HepG2 (cell line): ENCODE measurements around the gene TRAF3. TPM values are rescaled to one million over a fixed set of nuclear protein-coding genes. Genes with fewer than 3 reads are reported as not detected.

Experiments used
- GATAD1 ChIP-seq: IDR thresholded peaks from 2 replicates; pipeline ENCODE4 v1.6.1; 2016; ENCODE audit warnings: missing genetic modification reagents, missing compliant biosample characterization
- HOXA9 ChIP-seq: sonication (generic); formaldehyde crosslinking; IDR thresholded peaks from 2 replicates; pipeline ENCODE4 v1.8.1; 2022; ENCODE audit warnings: missing genetic modification reagents, mild to moderate bottlenecking, moderate library complexity, borderline replicate concordance
- MAFG ChIP-seq: sonication (generic); formaldehyde crosslinking; IDR thresholded peaks from 2 replicates; pipeline ENCODE4 v1.5.1; 2020; ENCODE audit warnings: mild to moderate bottlenecking, missing genetic modification reagents
- YEATS2 ChIP-seq: sonication (generic); formaldehyde crosslinking; IDR thresholded peaks from 2 replicates; pipeline ENCODE4 v1.4.0; 2020; ENCODE audit warnings: missing genetic modification reagents, borderline replicate concordance
- ZBTB7B ChIP-seq: sonication (generic); formaldehyde crosslinking; IDR thresholded peaks from 2 replicates; pipeline ENCODE4 v1.4.0; 2020; ENCODE audit warnings: missing genetic modification reagents
- ZNF761 ChIP-seq: sonication (generic); formaldehyde crosslinking; conservative IDR thresholded peaks from 2 replicates; pipeline ENCODE4 v1.4.0; 2020; ENCODE audit warnings: mild to moderate bottlenecking, missing genetic modification reagents
- polyA plus RNA-seq, 8 experiments: library from polyadenylated mRNA; depleted of rRNA in 3 of 8; stranded (reverse) in 7 of 8; unstranded in 1 of 8; fragments of >200 nt; fragmentation: Illumina TruSeq in 4 of 8; extraction: Trizol in 4 of 8; gene quantifications; 2 replicates each; pipeline versions ENCODE4 v1.2.1 to v1.2.3, GENCODE V29; 2011 to 2016; ENCODE audit warnings: low read depth in 4 of 8, missing spikeins in 1 of 8, mixed read lengths in 1 of 8; ENCODE audit not compliant: insufficient read depth in 1 of 8
- total RNA-seq, 5 experiments: library from RNA; depleted of rRNA; stranded (reverse); fragments of >200 nt; fragmentation: Illumina TruSeq; extraction: Trizol; gene quantifications; 2 replicates each; pipeline ENCODE4 v1.2.3, GENCODE V29; 2016; ENCODE audit warnings: low read depth in 1 of 5
- TF ChIP-seq, protein P1 (sequence below): sonication (generic); formaldehyde crosslinking; IDR thresholded peaks from 2 replicates; pipeline ENCODE4 v1.4.0; 2020; ENCODE audit warnings: mild to moderate bottlenecking, missing genetic modification reagents, borderline replicate concordance
- TF ChIP-seq, protein P2 (sequence below): sonication (generic); formaldehyde crosslinking; IDR thresholded peaks from 2 replicates; pipeline ENCODE4 v1.5.0; 2020; ENCODE audit warnings: missing genetic modification reagents
- TF ChIP-seq, protein P3 (sequence below): sonication (generic); formaldehyde crosslinking; IDR thresholded peaks from 2 replicates; pipeline ENCODE4; 2020; ENCODE audit warnings: missing genetic modification reagents, mild to moderate bottlenecking, borderline replicate concordance
- TF ChIP-seq, protein P4 (sequence below): sonication (generic); formaldehyde crosslinking; conservative IDR thresholded peaks from 2 replicates; pipeline ENCODE4 v1.8.1; 2023; ENCODE audit warnings: missing genetic modification reagents
- TF ChIP-seq, protein P5 (sequence below): IDR thresholded peaks from 2 replicates; pipeline ENCODE4 v1.6.1; 2016; ENCODE audit warnings: mild to moderate bottlenecking

Gene TRAF3
- total and polyA plus RNA-seq, 2 of the 13 experiments (the other 11 are each of a cell fraction or from before 2014, with no cell fraction given) = 6.9 to 12.2 TPM

DNA sequence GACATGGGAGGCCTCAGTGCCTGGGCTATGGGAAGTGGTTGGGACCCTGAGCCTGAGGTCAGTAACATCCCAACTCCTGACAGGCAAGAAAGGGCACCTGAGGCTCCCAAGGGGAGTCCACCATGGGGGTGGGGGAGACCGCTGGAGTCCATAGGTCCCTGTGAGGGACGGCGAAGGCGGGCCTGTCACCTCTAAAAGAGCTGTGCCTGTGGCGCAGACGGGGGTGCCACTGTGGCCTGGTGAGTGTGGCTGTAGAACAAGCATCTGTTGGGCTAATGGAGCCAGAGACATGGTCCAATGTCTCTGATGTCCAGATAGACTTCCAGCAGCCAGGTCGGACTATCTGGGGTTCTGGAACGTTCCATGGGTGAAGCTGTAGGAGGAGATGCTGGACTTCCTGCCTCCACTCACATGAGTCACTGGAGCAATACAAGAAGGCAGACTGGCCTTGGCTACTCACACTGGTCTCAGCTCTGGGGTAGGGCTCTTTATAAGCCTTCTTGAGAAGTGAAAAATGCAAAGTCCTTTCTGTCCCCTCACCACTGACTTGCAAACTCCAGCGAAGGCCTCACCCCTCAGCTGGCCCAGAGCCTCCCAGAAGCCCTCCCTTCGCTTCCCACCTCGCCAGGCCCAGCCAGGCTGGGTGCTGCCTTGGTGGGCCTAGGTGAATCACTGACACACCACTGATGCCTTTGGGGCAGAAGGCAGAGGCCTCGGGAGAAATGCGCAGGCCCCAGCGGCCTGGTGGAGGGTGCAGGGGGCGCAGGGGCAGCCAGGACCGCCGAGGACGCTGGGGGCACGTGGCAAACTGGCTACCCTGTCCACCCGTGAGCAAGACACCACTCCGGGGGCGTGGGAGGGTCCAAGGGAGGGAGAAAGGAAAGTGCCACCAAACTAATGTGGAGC, 1.1 kb upstream of the TRAF3 start (continued):
- TF ChIP-seq, protein P1, sequence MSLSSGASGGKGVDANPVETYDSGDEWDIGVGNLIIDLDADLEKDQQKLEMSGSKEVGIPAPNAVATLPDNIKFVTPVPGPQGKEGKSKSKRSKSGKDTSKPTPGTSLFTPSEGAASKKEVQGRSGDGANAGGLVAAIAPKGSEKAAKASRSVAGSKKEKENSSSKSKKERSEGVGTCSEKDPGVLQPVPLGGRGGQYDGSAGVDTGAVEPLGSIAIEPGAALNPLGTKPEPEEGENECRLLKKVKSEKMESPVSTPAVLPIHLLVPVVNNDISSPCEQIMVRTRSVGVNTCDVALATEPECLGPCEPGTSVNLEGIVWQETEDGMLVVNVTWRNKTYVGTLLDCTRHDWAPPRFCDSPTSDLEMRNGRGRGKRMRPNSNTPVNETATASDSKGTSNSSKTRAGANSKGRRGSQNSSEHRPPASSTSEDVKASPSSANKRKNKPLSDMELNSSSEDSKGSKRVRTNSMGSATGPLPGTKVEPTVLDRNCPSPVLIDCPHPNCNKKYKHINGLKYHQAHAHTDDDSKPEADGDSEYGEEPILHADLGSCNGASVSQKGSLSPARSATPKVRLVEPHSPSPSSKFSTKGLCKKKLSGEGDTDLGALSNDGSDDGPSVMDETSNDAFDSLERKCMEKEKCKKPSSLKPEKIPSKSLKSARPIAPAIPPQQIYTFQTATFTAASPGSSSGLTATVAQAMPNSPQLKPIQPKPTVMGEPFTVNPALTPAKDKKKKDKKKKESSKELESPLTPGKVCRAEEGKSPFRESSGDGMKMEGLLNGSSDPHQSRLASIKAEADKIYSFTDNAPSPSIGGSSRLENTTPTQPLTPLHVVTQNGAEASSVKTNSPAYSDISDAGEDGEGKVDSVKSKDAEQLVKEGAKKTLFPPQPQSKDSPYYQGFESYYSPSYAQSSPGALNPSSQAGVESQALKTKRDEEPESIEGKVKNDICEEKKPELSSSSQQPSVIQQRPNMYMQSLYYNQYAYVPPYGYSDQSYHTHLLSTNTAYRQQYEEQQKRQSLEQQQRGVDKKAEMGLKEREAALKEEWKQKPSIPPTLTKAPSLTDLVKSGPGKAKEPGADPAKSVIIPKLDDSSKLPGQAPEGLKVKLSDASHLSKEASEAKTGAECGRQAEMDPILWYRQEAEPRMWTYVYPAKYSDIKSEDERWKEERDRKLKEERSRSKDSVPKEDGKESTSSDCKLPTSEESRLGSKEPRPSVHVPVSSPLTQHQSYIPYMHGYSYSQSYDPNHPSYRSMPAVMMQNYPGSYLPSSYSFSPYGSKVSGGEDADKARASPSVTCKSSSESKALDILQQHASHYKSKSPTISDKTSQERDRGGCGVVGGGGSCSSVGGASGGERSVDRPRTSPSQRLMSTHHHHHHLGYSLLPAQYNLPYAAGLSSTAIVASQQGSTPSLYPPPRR (CRISPR knock-in tag) = 0 out of 2 replicates have a peak, but pooled peaks have one; percentile 15
- TF ChIP-seq MAFG (CRISPR knock-in tag) (no peak), HOXA9 (CRISPR knock-in tag) (no peak), YEATS2 (no peak), ZBTB7B (CRISPR knock-in tag) (0 out of 2 replicates have a peak, but pooled peaks have one; percentile 5), GATAD1 (CRISPR knock-in tag) (0 out of 2 replicates have a peak, but pooled peaks have one; percentile 9), ZNF761 (CRISPR knock-in tag) (peak; percentile 62; the same call in 1 of the 2 replicates)
- TF ChIP-seq, protein P2, sequence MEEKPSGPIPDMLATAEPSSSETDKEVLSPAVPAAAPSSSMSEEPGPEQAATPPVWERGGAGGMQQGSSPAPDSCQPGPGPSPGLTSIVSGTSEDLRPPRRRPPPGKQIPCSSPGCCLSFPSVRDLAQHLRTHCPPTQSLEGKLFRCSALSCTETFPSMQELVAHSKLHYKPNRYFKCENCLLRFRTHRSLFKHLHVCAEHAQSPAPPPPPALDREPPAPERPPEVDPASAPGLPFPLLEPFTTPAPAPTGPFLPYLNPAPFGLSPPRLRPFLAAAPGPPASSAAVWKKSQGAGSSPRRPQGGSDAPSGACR (CRISPR knock-in tag) = peak; percentile 59; the same call in 1 of the 2 replicates
- TF ChIP-seq, protein P3, sequence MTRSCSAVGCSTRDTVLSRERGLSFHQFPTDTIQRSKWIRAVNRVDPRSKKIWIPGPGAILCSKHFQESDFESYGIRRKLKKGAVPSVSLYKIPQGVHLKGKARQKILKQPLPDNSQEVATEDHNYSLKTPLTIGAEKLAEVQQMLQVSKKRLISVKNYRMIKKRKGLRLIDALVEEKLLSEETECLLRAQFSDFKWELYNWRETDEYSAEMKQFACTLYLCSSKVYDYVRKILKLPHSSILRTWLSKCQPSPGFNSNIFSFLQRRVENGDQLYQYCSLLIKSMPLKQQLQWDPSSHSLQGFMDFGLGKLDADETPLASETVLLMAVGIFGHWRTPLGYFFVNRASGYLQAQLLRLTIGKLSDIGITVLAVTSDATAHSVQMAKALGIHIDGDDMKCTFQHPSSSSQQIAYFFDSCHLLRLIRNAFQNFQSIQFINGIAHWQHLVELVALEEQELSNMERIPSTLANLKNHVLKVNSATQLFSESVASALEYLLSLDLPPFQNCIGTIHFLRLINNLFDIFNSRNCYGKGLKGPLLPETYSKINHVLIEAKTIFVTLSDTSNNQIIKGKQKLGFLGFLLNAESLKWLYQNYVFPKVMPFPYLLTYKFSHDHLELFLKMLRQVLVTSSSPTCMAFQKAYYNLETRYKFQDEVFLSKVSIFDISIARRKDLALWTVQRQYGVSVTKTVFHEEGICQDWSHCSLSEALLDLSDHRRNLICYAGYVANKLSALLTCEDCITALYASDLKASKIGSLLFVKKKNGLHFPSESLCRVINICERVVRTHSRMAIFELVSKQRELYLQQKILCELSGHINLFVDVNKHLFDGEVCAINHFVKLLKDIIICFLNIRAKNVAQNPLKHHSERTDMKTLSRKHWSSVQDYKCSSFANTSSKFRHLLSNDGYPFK (CRISPR knock-in tag) = 0 out of 2 replicates have a peak, but pooled peaks have one; percentile 43
- TF ChIP-seq, protein P4, sequence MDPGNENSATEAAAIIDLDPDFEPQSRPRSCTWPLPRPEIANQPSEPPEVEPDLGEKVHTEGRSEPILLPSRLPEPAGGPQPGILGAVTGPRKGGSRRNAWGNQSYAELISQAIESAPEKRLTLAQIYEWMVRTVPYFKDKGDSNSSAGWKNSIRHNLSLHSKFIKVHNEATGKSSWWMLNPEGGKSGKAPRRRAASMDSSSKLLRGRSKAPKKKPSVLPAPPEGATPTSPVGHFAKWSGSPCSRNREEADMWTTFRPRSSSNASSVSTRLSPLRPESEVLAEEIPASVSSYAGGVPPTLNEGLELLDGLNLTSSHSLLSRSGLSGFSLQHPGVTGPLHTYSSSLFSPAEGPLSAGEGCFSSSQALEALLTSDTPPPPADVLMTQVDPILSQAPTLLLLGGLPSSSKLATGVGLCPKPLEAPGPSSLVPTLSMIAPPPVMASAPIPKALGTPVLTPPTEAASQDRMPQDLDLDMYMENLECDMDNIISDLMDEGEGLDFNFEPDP = no peak
- TF ChIP-seq, protein P5, sequence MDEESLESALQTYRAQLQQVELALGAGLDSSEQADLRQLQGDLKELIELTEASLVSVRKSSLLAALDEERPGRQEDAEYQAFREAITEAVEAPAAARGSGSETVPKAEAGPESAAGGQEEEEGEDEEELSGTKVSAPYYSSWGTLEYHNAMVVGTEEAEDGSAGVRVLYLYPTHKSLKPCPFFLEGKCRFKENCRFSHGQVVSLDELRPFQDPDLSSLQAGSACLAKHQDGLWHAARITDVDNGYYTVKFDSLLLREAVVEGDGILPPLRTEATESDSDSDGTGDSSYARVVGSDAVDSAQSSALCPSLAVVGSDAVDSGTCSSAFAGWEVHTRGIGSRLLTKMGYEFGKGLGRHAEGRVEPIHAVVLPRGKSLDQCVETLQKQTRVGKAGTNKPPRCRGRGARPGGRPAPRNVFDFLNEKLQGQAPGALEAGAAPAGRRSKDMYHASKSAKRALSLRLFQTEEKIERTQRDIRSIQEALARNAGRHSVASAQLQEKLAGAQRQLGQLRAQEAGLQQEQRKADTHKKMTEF (CRISPR knock-in tag) = 0 out of 2 replicates have a peak, but pooled peaks have one; percentile 17
